ENCODE data around the gene KCNC4.
A peak's percentile ranks its signal among the peaks of the same experiment; 100 is the strongest.

The KCNC4 gene

GRCh38 chr1:110195196-110195595 lies 14.9 kb upstream of the KCNC4 start:
- DNase-seq (ENCODE audit: low read depth in 1 of 2, low spot score in 1 of 2): no peak
- TF ChIP-seq JUND (IDR thresholded peaks at IDR 0.05; ENCODE audit: low read depth): no peak
- in situ Hi-C loops (cut with HindIII; ENCODE audit: low pct_unique_long_range_greater_than_20kb, low sequenced_read_pairs): no loop called here

GRCh38 chr1:110196917-110197765 lies 13.0 kb upstream of the KCNC4 start:
- TF ChIP-seq JUND (IDR thresholded peaks at IDR 0.05; ENCODE audit: low read depth): no peak
- in situ Hi-C loops (cut with HindIII; ENCODE audit: low pct_unique_long_range_greater_than_20kb, low sequenced_read_pairs): no loop called here
- peak; percentile 48 to 76 for DNase-seq (ENCODE audit: low read depth in 1 of 2, low spot score in 1 of 2)

GRCh38 chr1:110197905-110198629 lies 12.0 kb upstream of the KCNC4 start:
- in situ Hi-C loops (cut with HindIII; ENCODE audit: low pct_unique_long_range_greater_than_20kb, low sequenced_read_pairs): no loop called here
- DNase-seq (ENCODE audit: low read depth in 1 of 2, low spot score in 1 of 2): no peak
- no peak for TF ChIP-seq JUND (IDR thresholded peaks at IDR 0.05; ENCODE audit: low read depth)

- TF ChIP-seq JUND (IDR thresholded peaks at IDR 0.05; ENCODE audit: low read depth): no peak
- in situ Hi-C loops (cut with HindIII; ENCODE audit: low pct_unique_long_range_greater_than_20kb, low sequenced_read_pairs): no loop called here
- no peak for DNase-seq (ENCODE audit: low read depth in 1 of 2, low spot score in 1 of 2)
Measured at GRCh38 chr1:110198746-110199145, 11.4 kb upstream of the KCNC4 start.

GRCh38 chr1:110200190-110200589 lies 9.9 kb upstream of the KCNC4 start:
- TF ChIP-seq JUND (IDR thresholded peaks at IDR 0.05; ENCODE audit: low read depth): no peak
- DNase-seq (ENCODE audit: low read depth in 1 of 2, low spot score in 1 of 2): no peak
- in situ Hi-C loops (cut with HindIII; ENCODE audit: low pct_unique_long_range_greater_than_20kb, low sequenced_read_pairs): no loop called here

- DNase-seq (ENCODE audit: low read depth in 1 of 2, low spot score in 1 of 2): no peak
- in situ Hi-C loops (cut with HindIII; ENCODE audit: low pct_unique_long_range_greater_than_20kb, low sequenced_read_pairs): no loop called here
- TF ChIP-seq JUND (IDR thresholded peaks at IDR 0.05; ENCODE audit: low read depth): no peak
Measured at GRCh38 chr1:110200666-110201065, 9.4 kb upstream of the KCNC4 start.

- in situ Hi-C loops (cut with HindIII; ENCODE audit: low pct_unique_long_range_greater_than_20kb, low sequenced_read_pairs): no loop called here
- TF ChIP-seq JUND (IDR thresholded peaks at IDR 0.05; ENCODE audit: low read depth): no peak
Measured at GRCh38 chr1:110201157-110201825, 8.8 kb upstream of the KCNC4 start.

GRCh38 chr1:110203021-110203661 lies 7.0 kb upstream of the KCNC4 start:
- peak in 1 of 2 experiments; percentile 76 for DNase-seq (ENCODE audit: low read depth in 1 of 2, low spot score in 1 of 2)
- in situ Hi-C loops (cut with HindIII; ENCODE audit: low pct_unique_long_range_greater_than_20kb, low sequenced_read_pairs): no loop called here
- no peak for TF ChIP-seq JUND (IDR thresholded peaks at IDR 0.05; ENCODE audit: low read depth)

More at GRCh38 chr1:110201157-110201825, 8.8 kb upstream of the KCNC4 start:
- no peak for DNase-seq (ENCODE audit: low read depth in 1 of 2, low spot score in 1 of 2)

GRCh38 chr1:110205156-110205555 lies 5.0 kb upstream of the KCNC4 start:
- no peak for DNase-seq (ENCODE audit: low read depth in 1 of 2, low spot score in 1 of 2)
- in situ Hi-C loops (cut with HindIII; ENCODE audit: low pct_unique_long_range_greater_than_20kb, low sequenced_read_pairs): no loop called here
- no peak for TF ChIP-seq JUND (IDR thresholded peaks at IDR 0.05; ENCODE audit: low read depth)

- DNase-seq (ENCODE audit: low read depth in 1 of 2, low spot score in 1 of 2): peak in 1 of 2 experiments; percentile 65
- TF ChIP-seq JUND (IDR thresholded peaks at IDR 0.05; ENCODE audit: low read depth): no peak
- in situ Hi-C loops (cut with HindIII; ENCODE audit: low pct_unique_long_range_greater_than_20kb, low sequenced_read_pairs): no loop called here
Measured at GRCh38 chr1:110205591-110206155, 4.4 kb upstream of the KCNC4 start.

- DNase-seq (ENCODE audit: low read depth in 1 of 2, low spot score in 1 of 2): no peak
- TF ChIP-seq JUND (IDR thresholded peaks at IDR 0.05; ENCODE audit: low read depth): no peak
- in situ Hi-C loops (cut with HindIII; ENCODE audit: low pct_unique_long_range_greater_than_20kb, low sequenced_read_pairs): no loop called here
Measured at GRCh38 chr1:110206261-110206920, 3.7 kb upstream of the KCNC4 start.
